ENCODE data around the gene HJURP. TPM values are rescaled to one million over a fixed set of nuclear protein-coding genes. Genes with fewer than 3 reads are reported as not detected.
A peak's percentile ranks its signal among the peaks of the same experiment; 100 is the strongest.

The HJURP gene
- total RNA-seq, 4 donors from 2014 or later, result 0.09 to 2.3 (median 0.13) TPM; not detected in 1

DNA sequence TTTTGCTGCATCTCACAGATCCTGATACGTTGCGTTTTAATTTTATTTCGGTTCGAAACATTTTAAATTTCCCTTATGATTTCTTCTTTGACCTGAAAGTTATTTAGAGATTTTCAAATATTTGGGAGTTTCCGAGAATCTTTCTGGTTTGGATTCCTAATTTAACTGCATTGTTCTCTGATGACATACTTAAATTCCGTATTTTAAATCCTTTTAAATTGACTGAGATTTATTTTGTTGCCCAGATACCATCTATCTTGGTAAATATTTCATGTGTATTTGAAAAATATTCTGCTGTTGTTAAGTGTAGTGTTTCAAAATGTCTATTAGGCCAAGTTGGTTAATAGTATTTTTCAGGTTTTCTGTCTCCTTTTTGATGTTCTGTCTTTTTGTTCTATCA is 38.5 kb downstream of the HJURP start:
- TF ChIP-seq, protein P1, sequence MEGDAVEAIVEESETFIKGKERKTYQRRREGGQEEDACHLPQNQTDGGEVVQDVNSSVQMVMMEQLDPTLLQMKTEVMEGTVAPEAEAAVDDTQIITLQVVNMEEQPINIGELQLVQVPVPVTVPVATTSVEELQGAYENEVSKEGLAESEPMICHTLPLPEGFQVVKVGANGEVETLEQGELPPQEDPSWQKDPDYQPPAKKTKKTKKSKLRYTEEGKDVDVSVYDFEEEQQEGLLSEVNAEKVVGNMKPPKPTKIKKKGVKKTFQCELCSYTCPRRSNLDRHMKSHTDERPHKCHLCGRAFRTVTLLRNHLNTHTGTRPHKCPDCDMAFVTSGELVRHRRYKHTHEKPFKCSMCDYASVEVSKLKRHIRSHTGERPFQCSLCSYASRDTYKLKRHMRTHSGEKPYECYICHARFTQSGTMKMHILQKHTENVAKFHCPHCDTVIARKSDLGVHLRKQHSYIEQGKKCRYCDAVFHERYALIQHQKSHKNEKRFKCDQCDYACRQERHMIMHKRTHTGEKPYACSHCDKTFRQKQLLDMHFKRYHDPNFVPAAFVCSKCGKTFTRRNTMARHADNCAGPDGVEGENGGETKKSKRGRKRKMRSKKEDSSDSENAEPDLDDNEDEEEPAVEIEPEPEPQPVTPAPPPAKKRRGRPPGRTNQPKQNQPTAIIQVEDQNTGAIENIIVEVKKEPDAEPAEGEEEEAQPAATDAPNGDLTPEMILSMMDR (IDR thresholded peaks at IDR 0.05), result no peak
- ATAC-seq (ENCODE audit: low FRiP score) (no peak), DNase-seq (ENCODE audit: low spot score) (no peak)

DNA sequence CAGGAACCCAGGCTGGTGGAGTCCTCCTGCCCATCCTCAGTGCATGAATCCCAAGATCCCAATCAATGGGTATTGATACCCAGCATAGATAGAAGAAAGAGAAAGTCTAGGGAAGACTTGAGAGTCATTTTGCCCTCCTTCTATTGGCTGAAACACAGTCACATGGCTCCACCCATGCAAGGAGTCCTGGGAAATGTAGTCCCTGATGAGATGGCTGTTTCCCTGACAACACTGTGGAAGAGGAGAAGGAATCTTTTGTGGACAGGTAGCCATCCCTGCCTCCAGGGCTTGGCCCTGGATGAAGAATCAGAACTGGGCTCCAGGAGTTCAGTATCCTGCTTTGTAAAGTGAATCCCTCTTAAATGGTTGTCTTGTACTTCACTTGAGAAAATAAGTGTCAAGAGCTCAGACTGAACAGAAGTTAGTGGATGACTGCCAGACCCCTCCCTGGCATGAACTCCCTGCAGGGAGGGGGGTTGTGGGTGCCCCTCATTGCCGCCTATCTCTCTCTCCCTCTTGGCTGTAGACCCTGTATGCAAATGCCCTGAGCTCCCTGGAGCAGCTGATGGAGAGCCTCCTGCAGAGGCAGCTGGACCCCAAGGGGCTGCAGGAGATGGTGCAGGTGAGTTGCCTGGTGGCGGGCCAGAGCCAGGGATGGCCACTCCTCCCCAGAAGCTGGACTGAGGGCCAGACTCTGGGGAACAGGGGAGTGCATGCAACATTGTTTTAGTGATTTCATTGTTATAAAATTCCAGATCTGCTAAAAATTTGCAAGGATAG is 40.1 kb downstream of the HJURP start:
- TF ChIP-seq, protein P1 (IDR thresholded peaks at IDR 0.05), result no peak
- DNase-seq (ENCODE audit: low spot score), result no peak
- no peak for ATAC-seq (ENCODE audit: low FRiP score)

DNA sequence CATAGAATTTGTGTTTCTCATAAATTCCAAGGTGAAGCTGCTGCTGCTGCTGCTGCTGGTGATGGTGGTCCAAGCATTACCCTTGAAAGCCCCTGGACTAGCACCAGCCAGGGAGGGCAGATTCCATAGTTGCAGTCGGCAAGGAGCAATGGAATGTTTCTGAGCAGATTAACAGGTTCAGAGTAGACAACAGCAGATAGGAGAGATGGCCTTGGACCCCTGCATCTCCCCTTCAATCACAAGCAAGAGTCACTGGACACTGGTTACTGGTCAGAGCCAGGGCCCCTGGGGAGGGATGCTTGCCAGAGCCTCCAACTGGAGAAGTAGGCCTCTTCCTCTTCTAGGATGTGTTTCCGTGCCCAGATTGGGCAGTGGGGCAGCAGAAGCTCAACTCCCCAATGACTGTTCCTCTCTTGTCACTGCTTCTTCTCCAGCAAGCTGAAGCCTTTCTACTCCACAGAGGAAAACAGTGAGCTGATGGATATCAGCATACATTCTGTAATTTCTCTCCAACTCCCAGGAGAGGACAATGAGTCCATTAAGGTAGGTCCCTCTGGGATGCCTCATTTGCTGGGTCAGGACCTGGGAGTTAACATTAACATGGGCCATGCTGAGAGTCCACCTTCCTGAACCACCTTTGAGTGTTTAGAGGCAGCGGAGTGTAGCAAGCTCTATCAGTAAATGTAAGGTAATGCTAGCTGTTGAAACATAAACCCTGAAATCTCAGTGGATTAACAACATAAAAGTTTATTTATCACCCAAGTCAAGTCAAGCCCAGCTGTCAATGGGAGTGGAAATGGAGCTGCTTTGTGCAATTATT is 40.9 kb downstream of the HJURP start:
- TF ChIP-seq, protein P1 (IDR thresholded peaks at IDR 0.05), result no peak
- DNase-seq (ENCODE audit: low spot score) (no peak), ATAC-seq (ENCODE audit: low FRiP score) (no peak)

DNA sequence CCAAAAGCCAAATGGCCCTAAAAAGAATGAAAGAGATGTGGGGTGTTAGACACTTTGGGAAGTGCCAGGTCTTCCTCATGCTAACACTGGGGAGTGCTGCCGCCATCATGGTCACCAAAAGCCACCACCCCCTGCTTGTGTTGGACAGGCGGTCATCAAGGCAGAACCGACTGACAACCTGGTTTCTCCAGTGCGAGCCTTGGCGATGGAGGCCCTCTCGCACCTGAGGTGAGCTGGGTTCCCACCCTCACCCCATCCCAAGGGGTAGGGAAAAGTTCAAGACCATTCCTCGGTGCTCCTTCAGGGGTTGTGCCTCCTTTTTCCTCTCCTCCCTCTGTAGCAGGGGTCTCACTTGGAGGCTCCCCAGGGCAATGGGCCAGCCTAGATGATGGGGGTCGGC is 42.6 kb downstream of the HJURP start:
- no peak for DNase-seq (ENCODE audit: low spot score)
- ATAC-seq (ENCODE audit: low FRiP score), result no peak
- TF ChIP-seq, protein P1 (IDR thresholded peaks at IDR 0.05), result no peak

DNA sequence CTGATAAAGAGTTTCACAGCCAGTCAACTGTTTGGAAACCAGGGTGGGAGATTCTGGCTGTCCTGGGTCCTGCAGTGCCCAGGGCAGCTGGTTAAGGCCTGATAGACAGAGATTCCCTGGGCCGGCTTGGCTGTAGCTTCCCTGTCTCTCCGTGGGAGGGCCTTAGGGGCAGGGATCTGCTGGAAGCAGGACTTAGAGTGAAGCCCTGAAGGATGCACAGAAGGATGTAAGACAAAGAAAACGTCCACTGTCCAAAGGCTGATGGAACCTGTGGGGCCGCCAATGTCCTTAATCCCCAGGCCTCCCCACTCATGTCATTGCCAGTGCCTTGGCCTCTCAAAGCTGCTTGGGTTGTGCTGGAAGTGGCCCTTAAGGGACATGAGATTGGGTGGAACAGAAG is 43.2 kb downstream of the HJURP start:
- DNase-seq (ENCODE audit: low spot score), result peak; percentile 14
- no peak for ATAC-seq (ENCODE audit: low FRiP score)
- TF ChIP-seq, protein P1 (IDR thresholded peaks at IDR 0.05), result no peak

DNA sequence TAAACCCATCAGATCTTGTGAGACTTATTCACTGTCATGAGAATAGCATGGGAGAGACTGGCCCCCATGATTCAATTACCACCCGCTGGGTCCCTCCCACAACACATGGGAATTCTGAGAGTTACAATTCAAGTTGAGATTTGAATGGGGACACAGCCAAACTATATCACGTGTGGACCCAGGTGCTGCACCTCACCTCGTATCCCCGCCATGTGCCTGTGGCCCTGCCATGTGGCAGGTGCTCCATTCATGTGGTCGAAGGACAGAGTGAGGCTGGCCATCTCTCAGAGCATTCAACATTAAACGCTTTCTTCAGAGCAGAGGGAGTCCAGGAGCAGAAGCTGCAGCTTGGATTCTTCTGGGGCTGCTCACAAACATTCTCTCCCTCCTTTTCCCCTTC is 44.0 kb downstream of the HJURP start:
- TF ChIP-seq, protein P1 (IDR thresholded peaks at IDR 0.05), result no peak
- DNase-seq (ENCODE audit: low spot score) (no peak), ATAC-seq (ENCODE audit: low FRiP score) (no peak)
